H1 (cell line): Measurements from ENCODE around the gene PDZRN3. TPM values are rescaled to one million over a fixed set of nuclear protein-coding genes. Genes with fewer than 3 reads are reported as not detected.

Experiments used
- CTCF ChIA-PET: fragments of 300-600 bp; sonication (Branson Sonifier 250); formaldehyde crosslinking; loops from one replicate; lab custom pipeline; 2021; ENCODE audit not compliant: partially characterized antibody; lab: Charles Lee
- POLR2A ChIA-PET: fragments of 300-600 bp; sonication (Branson Sonifier 250); formaldehyde crosslinking; loops from one replicate; lab custom pipeline; 2021; ENCODE audit warnings: inconsistent platforms; ENCODE audit not compliant: partially characterized antibody; lab: Charles Lee
- DNase-seq, 2 experiments: peaks; one replicate each; pipeline versions ENCODE4 v3.0.0 to v3.0.0-alpha.2; 2010 to 2022; ENCODE audit warnings: low spot score in 2 of 2, low read depth in 1 of 2, mixed read lengths in 1 of 2
- FAIRE-seq: peaks from 2 replicates; lab custom pipeline; 2011; peaks lifted over from hg19 to GRCh38; lab: Jason Lieb, UNC
- H2AFZ ChIP-seq: 2 replicates; pipeline ENCODE4 v1.8.1; 2012; ENCODE audit warnings: low read length, inconsistent platforms
- H2AK5ac ChIP-seq: 2 replicates; pipeline ENCODE4 v1.6.1; 2013; ENCODE audit warnings: low read depth, low read length
- H2BK120ac ChIP-seq: replicated peaks from 2 replicates; pipeline ENCODE3; 2013; ENCODE audit warnings: low read depth, low read length, inconsistent platforms
- H2BK12ac ChIP-seq: 2 replicates; pipeline ENCODE4 v1.6.1; 2013; ENCODE audit warnings: low read depth, low read length
- H2BK15ac ChIP-seq: 2 replicates; pipeline ENCODE4 v1.6.1; 2013; ENCODE audit warnings: low read length
- H2BK20ac ChIP-seq: 2 replicates; pipeline ENCODE4 v1.6.1; 2013; ENCODE audit warnings: low read length
- H2BK5ac ChIP-seq: 2 replicates; pipeline ENCODE4 v1.6.1; 2013; ENCODE audit warnings: low read depth, low read length
- H3K14ac ChIP-seq: 2 replicates; pipeline ENCODE4 v1.6.1; 2013; ENCODE audit warnings: inconsistent platforms; ENCODE audit not compliant: insufficient read length
- H3K18ac ChIP-seq: 2 replicates; pipeline ENCODE4 v1.6.1; 2013; ENCODE audit warnings: low read length; ENCODE audit errors: extremely low read depth
- H3K23ac ChIP-seq: 2 replicates; pipeline ENCODE4 v1.6.1; 2013; ENCODE audit warnings: inconsistent platforms; ENCODE audit not compliant: insufficient read length
- H3K23me2 ChIP-seq: 2 replicates; pipeline ENCODE4 v1.6.1; 2013; ENCODE audit warnings: low read depth, low read length
- H3K27ac ChIP-seq: 2 replicates; pipeline ENCODE4 v1.6.1; 2011; ENCODE audit warnings: low read depth, low read length, inconsistent platforms
- H3K27me3 ChIP-seq, 4 experiments: replicated peaks in 1 of 4; 1 replicate in 1 of 4; 2 replicates in 3 of 4; pipeline versions ENCODE4 v1.6.1 to v1.8.1; 2011 to 2013; ENCODE audit warnings: low read length in 3 of 4, mild to moderate bottlenecking in 3 of 4, inconsistent platforms in 2 of 4, mixed read lengths in 2 of 4, moderate library complexity in 1 of 4; ENCODE audit not compliant: control insufficient read depth in 3 of 4, insufficient read depth in 3 of 4; ENCODE audit errors: extremely low read depth in 1 of 4
- H3K36me3 ChIP-seq, 4 experiments: 2 replicates each; pipeline versions ENCODE4 v1.6.1 to v1.8.1; 2011 to 2013; ENCODE audit warnings: mild to moderate bottlenecking in 4 of 4, low read length in 3 of 4, moderate library complexity in 2 of 4, control low read depth in 1 of 4, inconsistent platforms in 1 of 4; ENCODE audit not compliant: insufficient read depth in 4 of 4, control insufficient read depth in 2 of 4
- H3K4ac ChIP-seq: replicated peaks from 2 replicates; pipeline ENCODE3; 2013; ENCODE audit warnings: low read length, low read depth, mixed read lengths, inconsistent platforms; ENCODE audit not compliant: insufficient read length
- H3K4me1 ChIP-seq, 4 experiments: replicated peaks in 1 of 4; 1 replicate in 1 of 4; 2 replicates in 3 of 4; pipeline versions ENCODE4 v1.6.1 to v1.8.1; 2011 to 2013; ENCODE audit warnings: low read length in 3 of 4, inconsistent platforms in 2 of 4, mixed read lengths in 1 of 4; ENCODE audit not compliant: insufficient read depth in 4 of 4, control insufficient read depth in 3 of 4
- H3K4me2 ChIP-seq, 2 experiments: 2 replicates each; pipeline versions ENCODE4 v1.6.1 to v1.8.1; 2011 to 2013; ENCODE audit warnings: low read depth in 2 of 2, low read length in 2 of 2, control low read depth in 1 of 2, inconsistent platforms in 1 of 2, mild to moderate bottlenecking in 1 of 2; ENCODE audit not compliant: insufficient read depth in 1 of 2
- H3K4me3 ChIP-seq, 4 experiments: fragments of 200-600, 300-600 bp in 1 of 4; sonication (generic), shearing (Covaris generic), sonication (Bioruptor Twin) in 1 of 4; 2 replicates each; pipeline versions ENCODE4 v1.5.1 to v1.8.1; 2011 to 2016; ENCODE audit warnings: low read length in 4 of 4, low read depth in 3 of 4, control low read depth in 2 of 4, inconsistent platforms in 2 of 4, mild to moderate bottlenecking in 2 of 4, mixed read lengths in 1 of 4, moderate library complexity in 1 of 4; ENCODE audit not compliant: insufficient read depth in 2 of 4; ENCODE audit errors: extremely low read depth in 1 of 4
- H3K56ac ChIP-seq: replicated peaks from 2 replicates; pipeline ENCODE3; 2013; ENCODE audit warnings: low read depth, mild to moderate bottlenecking, mixed read lengths, low read length, inconsistent platforms; ENCODE audit not compliant: insufficient read length
- H3K79me1 ChIP-seq: 2 replicates; pipeline ENCODE4 v1.6.1; 2013; ENCODE audit warnings: low read depth, low read length, control low read depth
- H3K79me2 ChIP-seq, 2 experiments: 2 replicates each; pipeline versions ENCODE4 v1.6.1 to v1.8.1; 2012 to 2013; ENCODE audit warnings: low read length in 2 of 2, mild to moderate bottlenecking in 2 of 2, inconsistent platforms in 1 of 2; ENCODE audit not compliant: insufficient read depth in 2 of 2, control insufficient read depth in 1 of 2
- H3K9ac ChIP-seq, 4 experiments: replicated peaks in 1 of 4; 1 replicate in 1 of 4; 2 replicates in 3 of 4; pipeline versions ENCODE4 v1.6.1 to v1.8.1; 2011 to 2013; ENCODE audit warnings: low read depth in 3 of 4, low read length in 3 of 4, control low read depth in 2 of 4, mild to moderate bottlenecking in 2 of 4, moderate library complexity in 2 of 4, inconsistent platforms in 1 of 4; ENCODE audit errors: extremely low read depth in 1 of 4
- H3K9me3 ChIP-seq, 2 experiments: 2 replicates each; pipeline versions ENCODE4 v1.6.1 to v1.8.1; 2012 to 2013; ENCODE audit warnings: mild to moderate bottlenecking in 2 of 2, moderate library complexity in 2 of 2, control low read depth in 1 of 2, inconsistent platforms in 1 of 2, low read depth in 1 of 2, low read length in 1 of 2, mixed read lengths in 1 of 2; ENCODE audit not compliant: insufficient read depth in 2 of 2
- H4K20me1 ChIP-seq, 2 experiments: replicated peaks in 1 of 2; 2 replicates each; pipeline versions ENCODE3 to v1.8.1; 2011 to 2013; ENCODE audit warnings: inconsistent platforms in 2 of 2, low read length in 2 of 2, mild to moderate bottlenecking in 1 of 2; ENCODE audit not compliant: insufficient read depth in 2 of 2, control insufficient read depth in 1 of 2
- H4K5ac ChIP-seq: 2 replicates; pipeline ENCODE4 v1.6.1; 2013; ENCODE audit warnings: low read length, low read depth, mixed read lengths, inconsistent platforms; ENCODE audit not compliant: insufficient read length
- H4K8ac ChIP-seq: 2 replicates; pipeline ENCODE4 v1.8.0; 2013; ENCODE audit warnings: mild to moderate bottlenecking, moderate library complexity, low read length, inconsistent platforms; ENCODE audit not compliant: insufficient read depth; ENCODE audit errors: extremely low read depth
- H4K91ac ChIP-seq: replicated peaks from 2 replicates; pipeline ENCODE3; 2013; ENCODE audit warnings: low read length, mixed read lengths, inconsistent platforms; ENCODE audit not compliant: insufficient read length
- BACH1 ChIP-seq: IDR thresholded peaks from 2 replicates; pipeline ENCODE4 v1.6.1; 2012; ENCODE audit warnings: low read length, improper control_type of control experiment
- CBX5 ChIP-seq: fragments of 300-800, 300-1000 bp; sonication (generic); IDR thresholded peaks from 2 replicates; pipeline ENCODE4 v1.7.1; 2016; ENCODE audit warnings: antibody characterized with exemption, low read length, low read depth
- CTBP2 ChIP-seq: IDR thresholded peaks from 2 replicates; pipeline ENCODE4 v1.7.0; 2011; ENCODE audit warnings: borderline replicate concordance, mild to moderate bottlenecking, moderate library complexity, mixed read lengths, low read length; ENCODE audit not compliant: insufficient read depth, insufficient read length
- HDAC2 ChIP-seq, 2 experiments: fragments of 300-600 bp in 1 of 2; sonication (generic) in 1 of 2; IDR thresholded peaks; 2 replicates each; pipeline ENCODE4 v1.6.1; 2011 to 2012; ENCODE audit warnings: low read depth in 2 of 2, low read length in 2 of 2, mild to moderate bottlenecking in 2 of 2, moderate library complexity in 2 of 2, borderline replicate concordance in 1 of 2, inconsistent platforms in 1 of 2
- RAD21 ChIP-seq, 2 experiments: IDR thresholded peaks in 1 of 2; conservative IDR thresholded peaks in 1 of 2; 2 replicates each; pipeline ENCODE4 v1.6.1; 2011; ENCODE audit warnings: low read depth in 2 of 2, low read length in 2 of 2, improper control_type of control experiment in 1 of 2, inconsistent platforms in 1 of 2, mild to moderate bottlenecking in 1 of 2, moderate library complexity in 1 of 2
- RFX5 ChIP-seq: IDR thresholded peaks from 2 replicates; pipeline ENCODE4 v1.6.1; 2011; ENCODE audit warnings: low read depth, low read length, improper control_type of control experiment, borderline replicate concordance
- SIRT6 ChIP-seq: IDR thresholded peaks from one replicate; pipeline ENCODE4 v1.7.1; 2012; ENCODE audit warnings: low read length, inconsistent platforms
- SRF ChIP-seq: IDR thresholded peaks from 2 replicates; pipeline ENCODE4 v1.6.1; 2011; ENCODE audit warnings: mild to moderate bottlenecking, low read depth, low read length, moderate library complexity
- TCF12 ChIP-seq: IDR thresholded peaks from 2 replicates; pipeline ENCODE4 v1.6.1; 2011; ENCODE audit warnings: low read depth, mild to moderate bottlenecking, low read length
- WGBS, 2 experiments: shearing (Covaris generic) in 1 of 2; methylation state at CpG; one replicate each; pipeline versions ENCODE4 v1.1.6 to v1.1.7; 2013 to 2015; ENCODE audit warnings: low lambda C conversion rate in 2 of 2, mixed read lengths in 2 of 2, inconsistent platforms in 1 of 2, low coverage in 1 of 2, missing lambda C conversion rate in 1 of 2; ENCODE audit not compliant: insufficient replicate concordance in 2 of 2, insufficient coverage in 1 of 2, insufficient read length in 1 of 2; ENCODE audit errors: extremely low coverage in 1 of 2, missing lambda C conversion rate in 1 of 2; 5-methylcytosine and 5-hydroxymethylcytosine counted together
- polyA plus RNA-seq, 7 experiments: library from polyadenylated mRNA; depleted of rRNA in 3 of 7; stranded (reverse) in 5 of 7; unstranded in 2 of 7; fragments of >200 nt in 5 of 7; fragments of 200-250 nt in 2 of 7; gene quantifications; 1 replicate in 5 of 7; 2 replicates in 1 of 7; 4 replicates in 1 of 7; pipeline versions ENCODE4 v1.2.1 to v1.2.3, GENCODE V29; 2011 to 2013; ENCODE audit warnings: missing spikeins in 2 of 7, mixed read lengths in 2 of 7
- total RNA-seq: library from RNA; stranded (reverse); fragmentation: NEBNext Ultra II Directional; extraction: Animal tissue kit (Norgen Biotek cat#: 25700); gene quantifications from 2 replicates; pipeline ENCODE4 v1.2.1, GENCODE V29; 2021
- TF ChIP-seq, protein P1 (sequence below): IDR thresholded peaks from 2 replicates; pipeline ENCODE4 v1.6.1; 2011; ENCODE audit warnings: low read length, improper control_type of control experiment

The PDZRN3 gene
- total and polyA plus RNA-seq, 2 of the 8 experiments (the other 6 are each of a cell fraction or from before 2014, with no cell fraction given), result 4.2 to 20.5 TPM

DNA sequence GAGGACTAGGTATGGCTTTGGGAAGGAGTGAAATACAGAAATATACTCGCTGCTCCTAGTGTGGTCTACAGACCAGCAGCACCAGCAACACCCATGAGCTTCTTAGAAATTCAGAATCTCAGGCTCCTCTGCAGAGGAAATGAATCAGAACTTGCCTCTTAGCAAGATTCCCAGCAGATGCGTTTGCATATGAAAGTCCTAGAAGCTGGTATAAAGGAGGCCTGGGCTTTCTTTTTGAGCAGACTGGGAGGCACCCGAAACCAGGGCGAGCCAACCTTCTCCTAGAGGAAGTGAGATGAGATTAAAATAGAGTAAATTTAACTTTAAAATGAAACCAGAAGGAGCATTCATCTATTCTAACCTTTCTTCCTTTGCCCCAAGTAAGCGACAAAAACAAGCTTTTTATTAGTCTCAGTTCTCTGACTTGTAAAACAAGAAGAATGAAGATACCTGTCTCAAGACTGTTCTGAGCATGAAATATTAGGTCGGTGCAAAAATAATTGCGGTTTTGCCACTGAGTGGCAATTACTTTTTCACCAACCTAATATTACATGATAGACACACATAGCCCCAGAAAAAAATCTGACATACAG lies 140.0 kb downstream of the PDZRN3 start:
- peaks cover 10 to 23% (median 22%) of the 10 kb centered on the region in 4 experiments for H3K4me1 ChIP-seq
- H3K18ac ChIP-seq, result no peak overlapping the region; the same call in 1 of the 2 replicates
- WGBS, 2 experiments, result 13% methylated on average over 7 of the region's 7 CpGs; no CpG with 5 or more reads in 1 of the 2 experiments
- no peak overlapping the region for H3K23ac ChIP-seq
- H3K79me1 ChIP-seq, result no peaks in the 10 kb centered on the region; the same call in 1 of the 2 replicates
- no peak overlapping the region for H2BK120ac ChIP-seq
- no peak overlapping the region for H3K27ac ChIP-seq
- no peak overlapping the region for H4K91ac ChIP-seq
- H3K56ac ChIP-seq, result no peak overlapping the region
- peak overlapping the region; percentile 96; the same call in 1 of the 2 replicates for H2BK20ac ChIP-seq
- H3K4me3 ChIP-seq, result peak overlapping the region in 1 of 4 experiments; percentile 48; a peak in 2 of 8 replicates
- no peaks in the 10 kb centered on the region for H3K9me3 ChIP-seq
- H3K23me2 ChIP-seq, result no peaks in the 10 kb centered on the region
- peak overlapping the region; percentile 91; the same call in 1 of the 2 replicates for H2BK5ac ChIP-seq
- POLR2A ChIA-PET, result interaction anchor here (0.7 to 1.3 kb wide), 2 partner anchors 10 to 79 kb away, joined by 3 to 5 read pairs; no protein-coding TSS in a partner anchor
- no peak overlapping the region for H3K14ac ChIP-seq
- DNase-seq, result no peak
- no peak overlapping the region for H3K4ac ChIP-seq
- H3K27me3 ChIP-seq, result peaks cover 0 to 1% (median 0%) of the 10 kb centered on the region in 4 experiments; a peak in 1 of 7 replicates
- no peak overlapping the region for H2BK12ac ChIP-seq
- peak overlapping the region; percentile 53 to 63 for H3K4me2 ChIP-seq
- no peak overlapping the region for H2AFZ ChIP-seq
- no peak overlapping the region for H2BK15ac ChIP-seq
- H4K8ac ChIP-seq, result no peak overlapping the region
- no peaks in the 10 kb centered on the region for H4K20me1 ChIP-seq
- H2AK5ac ChIP-seq, result no peak overlapping the region
- no peaks in the 10 kb centered on the region for H3K36me3 ChIP-seq
- CTCF ChIA-PET, result interaction anchor here (1.0 to 4.7 kb wide), 5 partner anchors 10 to 160 kb away, joined by 3 to 21 read pairs (median 3); no protein-coding TSS in a partner anchor
- no peaks in the 10 kb centered on the region for H3K79me2 ChIP-seq
- H4K5ac ChIP-seq, result peak overlapping the region; percentile 37
- peak; percentile 55 for FAIRE-seq
- no peak overlapping the region for H3K9ac ChIP-seq
- TF ChIP-seq CTBP2, result no peak
- TF ChIP-seq HDAC2 (IDR thresholded peaks at IDR 0.05; ENCODE audit: borderline replicate concordance in 1 of 2, low read depth in 2 of 2, low read length in 2 of 2), result peak in 1 of 2 experiments; percentile 72; a peak in 1 of 4 replicates
- TF ChIP-seq TCF12, result no peak
- no peak for TF ChIP-seq SRF
- no peak for TF ChIP-seq RFX5
- no peak for TF ChIP-seq BACH1
- no peak for TF ChIP-seq SIRT6
- TF ChIP-seq RAD21 (IDR thresholded peaks at IDR 0.05 in 1 of 2, conservative IDR thresholded peaks at IDR 0.05 in 1 of 2; ENCODE audit: low read depth in 2 of 2, low read length in 2 of 2), result no peak
- no peak for TF ChIP-seq CBX5
- TF ChIP-seq, protein P1, sequence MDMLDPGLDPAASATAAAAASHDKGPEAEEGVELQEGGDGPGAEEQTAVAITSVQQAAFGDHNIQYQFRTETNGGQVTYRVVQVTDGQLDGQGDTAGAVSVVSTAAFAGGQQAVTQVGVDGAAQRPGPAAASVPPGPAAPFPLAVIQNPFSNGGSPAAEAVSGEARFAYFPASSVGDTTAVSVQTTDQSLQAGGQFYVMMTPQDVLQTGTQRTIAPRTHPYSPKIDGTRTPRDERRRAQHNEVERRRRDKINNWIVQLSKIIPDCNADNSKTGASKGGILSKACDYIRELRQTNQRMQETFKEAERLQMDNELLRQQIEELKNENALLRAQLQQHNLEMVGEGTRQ, result no peak
